Suprapubic skin (tissue), 4 donors: ENCODE data around the gene ZNF592. TPM values are rescaled to one million over a fixed set of nuclear protein-coding genes. Genes with fewer than 3 reads are reported as not detected.

Experiments used
- DNase-seq, 2 donors: peaks; one replicate each; pipeline ENCODE4 v3.0.0-alpha.2; 2019; ENCODE audit warnings: low spot score in 2 of 2
- H3K27ac ChIP-seq: fragments of 200-600 bp; sonication (generic); one replicate; pipeline ENCODE4 v1.5.1; 2019
- H3K27me3 ChIP-seq: fragments of 200-600 bp; sonication (generic); one replicate; pipeline ENCODE4 v1.5.1; 2019
- H3K36me3 ChIP-seq: fragments of 200-600 bp; sonication (generic); one replicate; pipeline ENCODE4 v1.5.1; 2019
- H3K4me1 ChIP-seq: fragments of 200-600 bp; sonication (generic); one replicate; pipeline ENCODE4 v1.5.1; 2019
- H3K4me3 ChIP-seq: fragments of 200-600 bp; sonication (generic); one replicate; pipeline ENCODE4 v1.5.1; 2019; ENCODE audit warnings: mild to moderate bottlenecking
- H3K9me3 ChIP-seq: fragments of 200-600 bp; sonication (generic); one replicate; pipeline ENCODE4 v1.5.1; 2019
- EP300 ChIP-seq: sonication (generic); formaldehyde crosslinking; IDR thresholded peaks from one replicate; pipeline ENCODE4 v1.6.1; 2017; ENCODE audit warnings: antibody characterized with exemption
- POLR2A ChIP-seq, 2 donors: fragments of 450-650 bp; IDR thresholded peaks; one replicate each; pipeline ENCODE4 v1.6.1; 2017; ENCODE audit warnings: antibody characterized with exemption in 2 of 2, mild to moderate bottlenecking in 2 of 2, moderate library complexity in 2 of 2
- POLR2AphosphoS5 ChIP-seq, 3 donors: sonication (generic); formaldehyde crosslinking; IDR thresholded peaks; one replicate each; pipeline ENCODE4 v1.6.1; 2017; ENCODE audit warnings: antibody characterized with exemption in 3 of 3
- WGBS: methylation state at CpG from one replicate; pipeline ENCODE4 v1.1.5; 2018; 5-methylcytosine and 5-hydroxymethylcytosine counted together
- total RNA-seq, 4 donors: library from RNA; depleted of rRNA; stranded (reverse); fragments of >200 nt; gene quantifications; one replicate each; pipeline ENCODE4 v1.1.0, GENCODE V29; 2016
- TF ChIP-seq, protein P1 (sequence below), 2 donors: fragments of 200-600 bp in 1 of 2; fragments of 450-650 bp in 1 of 2; sonication (generic) in 1 of 2; IDR thresholded peaks; one replicate each; pipeline ENCODE4 v1.5.1; 2016 to 2019; ENCODE audit warnings: antibody characterized with exemption in 2 of 2, mild to moderate bottlenecking in 1 of 2, moderate library complexity in 1 of 2

The ZNF592 gene
- total RNA-seq, 4 donors from 2014 or later: 23.1 to 37.2 (median 30.7) TPM

DNA sequence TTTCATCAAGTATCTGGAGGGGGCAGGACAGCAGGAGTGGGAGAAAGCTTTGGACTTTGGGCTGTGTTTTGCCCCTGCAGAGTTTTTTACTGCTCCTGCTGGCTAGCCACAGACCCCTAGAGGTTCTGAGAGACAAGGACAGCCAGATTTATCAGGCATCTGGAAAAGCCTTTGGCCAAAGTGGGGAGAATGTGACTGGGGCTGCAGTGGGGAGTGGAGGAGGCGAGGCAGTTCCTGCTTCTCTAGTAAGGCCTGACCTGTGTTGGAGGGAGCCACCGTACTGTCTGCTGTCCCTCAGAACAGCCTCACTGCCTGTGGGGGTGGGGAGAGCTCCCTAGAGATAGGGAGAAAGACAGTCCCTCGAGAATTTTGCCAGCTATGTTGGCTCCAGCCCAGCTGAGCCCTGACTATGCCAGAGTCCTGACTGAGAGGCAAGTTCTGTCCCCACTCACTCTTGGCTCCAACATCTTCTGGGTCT lies 70.9 kb downstream of the ZNF592 start:
- no peak overlapping the region for H3K27ac ChIP-seq
- H3K4me3 ChIP-seq: no peak overlapping the region
- no peaks in the 10 kb centered on the region for H3K9me3 ChIP-seq
- peak in 1 of 2 donors; percentile 36 for DNase-seq
- 33% methylated on average over 1 of the region's 3 CpGs for WGBS
- peaks cover 31% of the 10 kb centered on the region for H3K4me1 ChIP-seq
- no peak for TF ChIP-seq EP300
- TF ChIP-seq, protein P1, sequence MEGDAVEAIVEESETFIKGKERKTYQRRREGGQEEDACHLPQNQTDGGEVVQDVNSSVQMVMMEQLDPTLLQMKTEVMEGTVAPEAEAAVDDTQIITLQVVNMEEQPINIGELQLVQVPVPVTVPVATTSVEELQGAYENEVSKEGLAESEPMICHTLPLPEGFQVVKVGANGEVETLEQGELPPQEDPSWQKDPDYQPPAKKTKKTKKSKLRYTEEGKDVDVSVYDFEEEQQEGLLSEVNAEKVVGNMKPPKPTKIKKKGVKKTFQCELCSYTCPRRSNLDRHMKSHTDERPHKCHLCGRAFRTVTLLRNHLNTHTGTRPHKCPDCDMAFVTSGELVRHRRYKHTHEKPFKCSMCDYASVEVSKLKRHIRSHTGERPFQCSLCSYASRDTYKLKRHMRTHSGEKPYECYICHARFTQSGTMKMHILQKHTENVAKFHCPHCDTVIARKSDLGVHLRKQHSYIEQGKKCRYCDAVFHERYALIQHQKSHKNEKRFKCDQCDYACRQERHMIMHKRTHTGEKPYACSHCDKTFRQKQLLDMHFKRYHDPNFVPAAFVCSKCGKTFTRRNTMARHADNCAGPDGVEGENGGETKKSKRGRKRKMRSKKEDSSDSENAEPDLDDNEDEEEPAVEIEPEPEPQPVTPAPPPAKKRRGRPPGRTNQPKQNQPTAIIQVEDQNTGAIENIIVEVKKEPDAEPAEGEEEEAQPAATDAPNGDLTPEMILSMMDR (IDR thresholded peaks at IDR 0.05): no peak
- TF ChIP-seq POLR2A (IDR thresholded peaks at IDR 0.05): no peak
- no peak for TF ChIP-seq POLR2AphosphoS5 (IDR thresholded peaks at IDR 0.05)
- H3K36me3 ChIP-seq: no peaks in the 10 kb centered on the region
- no peaks in the 10 kb centered on the region for H3K27me3 ChIP-seq

DNA sequence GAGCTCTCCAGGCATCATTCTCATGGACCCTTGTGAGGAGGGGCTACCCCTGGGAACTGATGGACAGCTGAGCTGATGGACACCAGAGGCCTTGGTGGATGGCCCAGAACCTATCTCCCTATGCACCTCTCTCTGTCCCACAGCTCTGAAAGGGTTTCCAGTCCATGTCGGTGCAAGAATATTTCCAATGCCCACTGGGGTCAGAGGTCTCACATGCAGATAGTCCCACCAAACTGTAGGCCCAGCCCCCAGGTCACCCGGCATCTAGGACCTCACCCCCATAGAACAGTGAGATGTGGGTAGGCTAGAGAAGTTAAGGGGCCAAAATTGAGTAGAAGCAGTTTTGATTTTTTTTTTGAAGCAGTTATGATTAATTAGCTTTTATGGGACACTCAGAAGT lies 71.4 kb downstream of the ZNF592 start:
- Histone ChIP-seq H3K4me3 (no peak overlapping the region), H3K36me3 (no peaks in the 10 kb centered on the region), H3K4me1 (peaks cover 36% of the 10 kb centered on the region), H3K27ac (no peak overlapping the region), H3K9me3 (no peaks in the 10 kb centered on the region), H3K27me3 (no peaks in the 10 kb centered on the region)
- 100% methylated on average over 2 of the region's 2 CpGs for WGBS
- no peak for TF ChIP-seq POLR2A (IDR thresholded peaks at IDR 0.05)
- TF ChIP-seq, protein P1 (IDR thresholded peaks at IDR 0.05): no peak
- TF ChIP-seq POLR2AphosphoS5 (IDR thresholded peaks at IDR 0.05): no peak
- TF ChIP-seq EP300: no peak
- DNase-seq: peak in 1 of 2 donors; percentile 36

DNA sequence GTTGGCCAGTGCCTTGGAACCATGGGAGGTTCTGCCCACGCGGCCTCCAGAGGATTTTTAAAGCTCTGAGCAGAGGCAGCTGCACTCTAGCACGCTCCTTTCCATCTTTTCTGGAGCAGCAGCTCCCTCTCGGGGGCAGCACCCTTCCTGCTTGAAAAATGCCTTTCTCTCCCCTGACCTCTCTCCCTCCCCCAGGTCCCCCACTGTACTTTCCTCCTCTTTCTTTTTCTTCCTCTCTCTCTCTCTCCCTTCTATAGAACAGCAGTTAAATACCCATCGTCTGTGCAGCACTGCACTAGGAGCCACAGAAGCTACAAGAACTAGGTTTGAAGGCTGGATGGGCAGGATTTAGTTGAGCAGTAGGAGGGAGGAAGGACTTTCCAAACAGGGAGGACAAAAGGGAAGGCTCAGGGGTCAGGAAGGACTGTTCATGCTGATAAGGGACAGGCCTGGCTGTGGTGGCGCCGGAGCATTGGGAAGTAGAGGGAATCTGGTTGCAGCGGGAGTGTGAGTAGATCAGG lies 73.2 kb downstream of the ZNF592 start:
- no peak overlapping the region for H3K27ac ChIP-seq
- WGBS: 84% methylated on average over 8 of the region's 8 CpGs
- H3K4me3 ChIP-seq: no peak overlapping the region
- no peaks in the 10 kb centered on the region for H3K9me3 ChIP-seq
- no peaks in the 10 kb centered on the region for H3K27me3 ChIP-seq
- TF ChIP-seq EP300 (no peak), POLR2A (IDR thresholded peaks at IDR 0.05) (no peak), POLR2AphosphoS5 (IDR thresholded peaks at IDR 0.05) (no peak)
- TF ChIP-seq, protein P1 (IDR thresholded peaks at IDR 0.05): no peak
- H3K4me1 ChIP-seq: peaks cover 42% of the 10 kb centered on the region
- peak in 1 of 2 donors; percentile 41 for DNase-seq
- H3K36me3 ChIP-seq: no peaks in the 10 kb centered on the region

DNA sequence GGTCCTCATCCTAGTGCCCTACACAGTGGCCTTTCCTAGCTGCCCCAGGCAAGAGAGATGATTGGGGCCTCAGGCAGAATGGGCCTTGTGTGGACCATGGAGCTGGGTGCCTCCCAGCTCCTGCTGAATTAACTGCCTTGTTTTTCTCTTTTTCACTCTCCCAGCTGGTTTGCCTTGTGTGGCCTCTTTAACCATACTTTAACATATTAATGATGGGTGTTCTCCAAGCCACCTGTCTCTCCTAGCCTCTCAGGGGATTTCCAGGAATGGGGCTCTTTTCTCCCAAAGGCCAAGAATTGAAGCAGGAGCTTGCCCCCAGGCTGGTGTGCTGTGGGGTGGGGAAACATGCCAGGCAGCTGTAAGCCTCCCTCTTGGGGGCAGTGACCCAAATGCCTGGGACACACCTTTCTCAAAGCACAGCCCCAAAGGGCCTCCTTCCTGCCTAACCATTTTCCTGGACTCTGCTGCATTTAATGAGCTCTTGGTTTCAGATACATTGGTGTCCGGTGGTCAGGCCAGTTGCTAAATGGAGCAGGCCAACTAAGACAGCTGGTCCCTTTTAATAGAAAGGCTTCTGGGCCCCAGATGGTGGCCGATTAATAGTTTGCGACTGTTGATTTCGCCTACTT lies 74.4 kb downstream of the ZNF592 start:
- 76% methylated on average over 4 of the region's 4 CpGs for WGBS
- Histone ChIP-seq H3K36me3 (no peaks in the 10 kb centered on the region), H3K4me1 (peaks cover 40% of the 10 kb centered on the region), H3K9me3 (no peaks in the 10 kb centered on the region), H3K27ac (no peak overlapping the region), H3K4me3 (no peak overlapping the region), H3K27me3 (no peaks in the 10 kb centered on the region)
- TF ChIP-seq, protein P1 (IDR thresholded peaks at IDR 0.05): no peak
- TF ChIP-seq POLR2AphosphoS5 (IDR thresholded peaks at IDR 0.05): no peak
- no peak for TF ChIP-seq EP300
- no peak for TF ChIP-seq POLR2A (IDR thresholded peaks at IDR 0.05)
- DNase-seq: peak in 1 of 2 donors; percentile 16

DNA sequence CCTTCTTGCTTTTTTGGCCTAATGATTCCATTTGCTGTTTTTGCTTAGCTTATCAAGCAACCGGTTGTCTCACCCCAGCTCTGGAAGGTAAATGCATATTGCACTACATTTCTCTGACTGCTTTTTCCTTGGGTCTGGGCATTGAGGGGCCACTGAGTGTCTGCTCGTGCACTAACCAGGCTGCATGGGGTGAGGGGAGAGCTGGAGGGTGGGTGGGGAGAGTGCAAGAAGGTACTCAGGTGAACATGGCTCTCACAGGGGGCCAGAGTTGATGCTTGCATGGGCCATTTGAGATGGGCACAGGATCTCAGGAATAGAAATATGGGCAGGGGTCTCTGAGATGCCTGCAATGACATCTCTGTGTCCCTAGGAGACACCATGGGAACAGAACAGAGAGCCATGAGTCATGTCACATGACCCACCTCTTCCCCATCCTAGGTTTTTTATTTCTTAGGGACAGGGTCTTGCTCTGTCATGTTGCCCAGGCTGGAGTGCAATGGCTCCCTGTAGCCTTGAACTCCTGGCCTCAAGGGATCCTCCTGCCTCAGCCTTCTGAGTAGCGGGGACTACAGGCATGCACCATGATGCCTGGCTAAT lies 75.0 kb downstream of the ZNF592 start:
- Histone ChIP-seq H3K4me1 (peaks cover 39% of the 10 kb centered on the region), H3K27ac (no peak overlapping the region), H3K27me3 (no peaks in the 10 kb centered on the region), H3K36me3 (no peaks in the 10 kb centered on the region), H3K9me3 (no peaks in the 10 kb centered on the region), H3K4me3 (no peak overlapping the region)
- TF ChIP-seq POLR2AphosphoS5 (IDR thresholded peaks at IDR 0.05) (no peak), EP300 (no peak), POLR2A (IDR thresholded peaks at IDR 0.05) (no peak)
- TF ChIP-seq, protein P1 (IDR thresholded peaks at IDR 0.05): no peak
- peak in 1 of 2 donors; percentile 50 for DNase-seq
- WGBS: 84% methylated on average over 3 of the region's 3 CpGs
